HepG2 (cell line): ENCODE measurements around the gene CDH23. TPM values are rescaled to one million over a fixed set of nuclear protein-coding genes. Genes with fewer than 3 reads are reported as not detected.

Experiments
- AKAP8 ChIP-seq: sonication (generic); formaldehyde crosslinking; IDR thresholded peaks from 2 replicates; pipeline ENCODE4 v1.5.1; 2020; ENCODE audit warnings: mild to moderate bottlenecking, missing genetic modification reagents
- ASH2L ChIP-seq: fragments of 300-600, 200-600 bp; sonication (generic); IDR thresholded peaks from 2 replicates; pipeline ENCODE4 v1.7.0; 2017; ENCODE audit warnings: low read depth, mild to moderate bottlenecking, moderate library complexity, mixed read lengths, low read length; ENCODE audit not compliant: insufficient read length
- CEBPB ChIP-seq: IDR thresholded peaks from 2 replicates; pipeline ENCODE4 v1.6.1; 2011; ENCODE audit warnings: low read depth, low read length, improper control_type of control experiment, borderline replicate concordance
- DNMT1 ChIP-seq: sonication (generic); formaldehyde crosslinking; IDR thresholded peaks from 2 replicates; pipeline ENCODE4 v1.5.1; 2020; ENCODE audit warnings: mild to moderate bottlenecking, missing genetic modification reagents
- E2F2 ChIP-seq: sonication (generic); formaldehyde crosslinking; IDR thresholded peaks from 2 replicates; pipeline ENCODE4 v1.4.0; 2020; ENCODE audit warnings: missing genetic modification reagents, borderline replicate concordance
- FOXA3 ChIP-seq: IDR thresholded peaks from 2 replicates; pipeline ENCODE4 v1.6.1; 2016; ENCODE audit warnings: missing genetic modification reagents, missing compliant biosample characterization
- HIVEP1 ChIP-seq: sonication (generic); formaldehyde crosslinking; IDR thresholded peaks from 2 replicates; pipeline ENCODE4 v1.4.0; 2020; ENCODE audit warnings: mild to moderate bottlenecking, missing genetic modification reagents
- KLF12 ChIP-seq: sonication (generic); formaldehyde crosslinking; IDR thresholded peaks from 2 replicates; pipeline ENCODE4 v1.4.0; 2020; ENCODE audit warnings: missing genetic modification reagents, borderline replicate concordance
- KMT2A ChIP-seq: sonication (generic); formaldehyde crosslinking; IDR thresholded peaks from 2 replicates; pipeline ENCODE4 v1.4.0; 2020; ENCODE audit warnings: missing genetic modification reagents
- NCOA2 ChIP-seq: sonication (generic); formaldehyde crosslinking; IDR thresholded peaks from 2 replicates; pipeline ENCODE4 v1.8.0; 2022; ENCODE audit warnings: inconsistent platforms
- NFIC ChIP-seq: IDR thresholded peaks from 2 replicates; pipeline ENCODE4 v1.6.1; 2012; ENCODE audit warnings: mild to moderate bottlenecking, low read length, inconsistent platforms
- PBX2 ChIP-seq: IDR thresholded peaks from 2 replicates; pipeline ENCODE4 v1.6.1; 2016; ENCODE audit warnings: control low read depth
- PHF5A ChIP-seq: IDR thresholded peaks from one replicate; pipeline ENCODE4 v1.6.1; 2018; ENCODE audit warnings: low read depth, missing genetic modification reagents; ENCODE audit not compliant: unreplicated experiment
- TFDP1 ChIP-seq: IDR thresholded peaks from 2 replicates; pipeline ENCODE4 v1.6.1; 2016; ENCODE audit warnings: missing compliant biosample characterization, missing genetic modification reagents, borderline replicate concordance
- TFDP2 ChIP-seq: sonication (generic); formaldehyde crosslinking; IDR thresholded peaks from 2 replicates; pipeline ENCODE4 v1.4.0; 2020; ENCODE audit warnings: missing genetic modification reagents
- TOE1 ChIP-seq: sonication (generic); formaldehyde crosslinking; IDR thresholded peaks from 2 replicates; pipeline ENCODE4 v1.4.0; 2020; ENCODE audit warnings: mild to moderate bottlenecking, missing genetic modification reagents
- ZNF333 ChIP-seq: sonication (generic); formaldehyde crosslinking; IDR thresholded peaks from 2 replicates; pipeline ENCODE4 v1.4.0; 2020; ENCODE audit warnings: mild to moderate bottlenecking, missing genetic modification reagents, borderline replicate concordance
- ZNF607 ChIP-seq: sonication (generic); formaldehyde crosslinking; IDR thresholded peaks from 2 replicates; pipeline ENCODE4 v1.5.1; 2020; ENCODE audit warnings: missing genetic modification reagents, mild to moderate bottlenecking, borderline replicate concordance
- ZNF780A ChIP-seq: sonication (generic); formaldehyde crosslinking; IDR thresholded peaks from 2 replicates; pipeline ENCODE4 v1.8.0; 2022; ENCODE audit warnings: mild to moderate bottlenecking, missing genetic modification reagents, moderate library complexity
- ZNF781 ChIP-seq: sonication (generic); formaldehyde crosslinking; IDR thresholded peaks from 2 replicates; pipeline ENCODE4 v1.5.1; 2020; ENCODE audit warnings: borderline replicate concordance, mild to moderate bottlenecking, missing genetic modification reagents; ENCODE audit errors: not compliant biosample characterization
- ZNF792 ChIP-seq: IDR thresholded peaks from 2 replicates; pipeline ENCODE4 v1.6.1; 2016
- ZNF841 ChIP-seq: sonication (generic); formaldehyde crosslinking; IDR thresholded peaks from 2 replicates; pipeline ENCODE4 v1.8.1; 2023; ENCODE audit warnings: missing genetic modification reagents, borderline replicate concordance
- ZSCAN12 ChIP-seq: sonication (generic); formaldehyde crosslinking; IDR thresholded peaks from 2 replicates; pipeline ENCODE4 v1.9.0; 2021; ENCODE audit warnings: mild to moderate bottlenecking, missing genetic modification reagents
- polyA plus RNA-seq, 8 experiments: library from polyadenylated mRNA; depleted of rRNA in 3 of 8; stranded (reverse) in 7 of 8; unstranded in 1 of 8; fragments of >200 nt; fragmentation: Illumina TruSeq in 4 of 8; extraction: Trizol in 4 of 8; gene quantifications; 2 replicates each; pipeline versions ENCODE4 v1.2.1 to v1.2.3, GENCODE V29; 2011 to 2016; ENCODE audit warnings: low read depth in 4 of 8, missing spikeins in 1 of 8, mixed read lengths in 1 of 8; ENCODE audit not compliant: insufficient read depth in 1 of 8
- total RNA-seq, 5 experiments: library from RNA; depleted of rRNA; stranded (reverse); fragments of >200 nt; fragmentation: Illumina TruSeq; extraction: Trizol; gene quantifications; 2 replicates each; pipeline ENCODE4 v1.2.3, GENCODE V29; 2016; ENCODE audit warnings: low read depth in 1 of 5

CDH23 gene
- total and polyA plus RNA-seq, 2 of the 13 experiments (the other 11 are each of a cell fraction or from before 2014, with no cell fraction given), result 0.13 TPM; not detected in 1

- TF ChIP-seq TFDP1 (CRISPR knock-in tag) (no peak), ZNF781 (CRISPR knock-in tag) (peak; percentile 93), ZNF841 (CRISPR knock-in tag) (no peak), CEBPB (no peak), NCOA2 (no peak; the same call in 1 of the 2 replicates), ZNF780A (CRISPR knock-in tag) (no peak), FOXA3 (CRISPR knock-in tag) (peak; percentile 30; the same call in 1 of the 2 replicates), AKAP8 (no peak), HIVEP1 (no peak), PHF5A (CRISPR knock-in tag) (no peak), NFIC (no peak), TFDP2 (CRISPR knock-in tag) (no peak; the same call in 1 of the 2 replicates), ZNF333 (CRISPR knock-in tag) (no peak), ZNF792 (peak; percentile 78; the same call in 1 of the 2 replicates), E2F2 (CRISPR knock-in tag) (peak; percentile 71; the same call in 1 of the 2 replicates), KMT2A (peak; percentile 77; the same call in 1 of the 2 replicates), DNMT1 (CRISPR knock-in tag) (no peak), ZNF607 (CRISPR knock-in tag) (0 out of 2 replicates have a peak, but pooled peaks have one; percentile 25), ASH2L (peak; percentile 76), KLF12 (CRISPR knock-in tag) (peak; percentile 72; the same call in 1 of the 2 replicates), PBX2 (CRISPR knock-in tag) (no peak), ZSCAN12 (CRISPR knock-in tag) (no peak), TOE1 (CRISPR knock-in tag) (0 out of 2 replicates have a peak, but pooled peaks have one; percentile 71)
These were observed 454.2 kb downstream of the CDH23 start, which contains the start of gene PSAP (continued) for GRCh38 chr10:71850743-71851464.
